GM12801 (cell line): ENCODE data around the gene KAT7.

Experiments used
- TF ChIP-seq, protein P1 (sequence below): IDR thresholded peaks from one replicate; pipeline ENCODE4 v1.5.1; 2011; ENCODE audit warnings: control low read depth; ENCODE audit not compliant: insufficient read length; ENCODE audit errors: extremely low read depth

KAT7 gene

GRCh38 chr17:49839455-49839854 lies 51.0 kb downstream of the KAT7 start:
- TF ChIP-seq, protein P1, sequence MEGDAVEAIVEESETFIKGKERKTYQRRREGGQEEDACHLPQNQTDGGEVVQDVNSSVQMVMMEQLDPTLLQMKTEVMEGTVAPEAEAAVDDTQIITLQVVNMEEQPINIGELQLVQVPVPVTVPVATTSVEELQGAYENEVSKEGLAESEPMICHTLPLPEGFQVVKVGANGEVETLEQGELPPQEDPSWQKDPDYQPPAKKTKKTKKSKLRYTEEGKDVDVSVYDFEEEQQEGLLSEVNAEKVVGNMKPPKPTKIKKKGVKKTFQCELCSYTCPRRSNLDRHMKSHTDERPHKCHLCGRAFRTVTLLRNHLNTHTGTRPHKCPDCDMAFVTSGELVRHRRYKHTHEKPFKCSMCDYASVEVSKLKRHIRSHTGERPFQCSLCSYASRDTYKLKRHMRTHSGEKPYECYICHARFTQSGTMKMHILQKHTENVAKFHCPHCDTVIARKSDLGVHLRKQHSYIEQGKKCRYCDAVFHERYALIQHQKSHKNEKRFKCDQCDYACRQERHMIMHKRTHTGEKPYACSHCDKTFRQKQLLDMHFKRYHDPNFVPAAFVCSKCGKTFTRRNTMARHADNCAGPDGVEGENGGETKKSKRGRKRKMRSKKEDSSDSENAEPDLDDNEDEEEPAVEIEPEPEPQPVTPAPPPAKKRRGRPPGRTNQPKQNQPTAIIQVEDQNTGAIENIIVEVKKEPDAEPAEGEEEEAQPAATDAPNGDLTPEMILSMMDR: no peak

- TF ChIP-seq, protein P1: no peak
Measured at GRCh38 chr17:49841548-49841947, 53.1 kb downstream of the KAT7 start.

DNA sequence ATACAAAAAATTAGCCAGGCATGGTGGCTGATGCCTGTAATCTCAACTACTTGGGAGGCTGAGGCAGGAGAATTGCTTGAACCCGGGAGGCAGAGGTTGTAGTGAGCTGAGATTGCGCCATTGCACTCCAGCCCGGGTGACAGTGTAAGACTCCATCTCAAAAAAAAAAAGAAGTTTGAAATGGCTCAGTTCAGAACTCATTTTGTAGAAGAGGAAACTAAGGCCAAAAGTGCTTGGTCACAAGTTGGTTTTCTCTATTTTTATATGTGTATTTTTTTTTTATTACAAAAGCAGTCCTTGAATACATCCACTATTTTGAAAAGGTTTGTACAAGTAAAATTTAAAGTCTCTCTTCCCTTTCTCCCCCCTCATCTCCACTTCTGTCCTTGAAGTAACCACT lies 53.9 kb downstream of the KAT7 start:
- TF ChIP-seq, protein P1: no peak

- TF ChIP-seq, protein P1: no peak
Measured at GRCh38 chr17:49842846-49843245, 54.4 kb downstream of the KAT7 start.

DNA sequence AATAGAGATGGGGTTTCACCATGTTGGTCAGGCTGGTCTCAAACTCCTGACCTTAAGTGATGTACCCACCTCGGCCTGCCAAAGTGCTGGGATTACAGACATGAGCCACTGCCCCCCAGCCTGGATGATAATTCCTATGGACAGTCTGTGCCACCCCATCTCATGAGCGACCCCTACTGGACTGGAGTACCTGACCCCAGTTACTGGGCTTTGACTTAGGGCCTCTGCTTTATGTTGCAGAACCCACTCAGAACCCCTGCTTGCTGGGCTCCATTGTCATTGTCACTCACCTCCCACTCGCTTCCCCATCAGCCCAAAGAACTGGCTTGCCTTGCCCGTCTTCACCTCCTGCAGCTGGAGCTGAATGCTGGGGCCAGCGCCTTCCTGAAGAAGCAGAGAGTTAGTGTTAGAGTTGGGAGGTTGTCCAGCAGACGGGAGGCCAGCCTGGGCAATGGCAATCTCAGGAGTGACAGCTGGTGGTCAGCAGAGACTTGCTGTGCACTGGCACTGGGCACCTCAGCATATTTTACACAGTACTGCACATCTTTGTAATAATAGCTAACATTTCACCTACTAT lies 55.4 kb downstream of the KAT7 start:
- TF ChIP-seq, protein P1: no peak

DNA sequence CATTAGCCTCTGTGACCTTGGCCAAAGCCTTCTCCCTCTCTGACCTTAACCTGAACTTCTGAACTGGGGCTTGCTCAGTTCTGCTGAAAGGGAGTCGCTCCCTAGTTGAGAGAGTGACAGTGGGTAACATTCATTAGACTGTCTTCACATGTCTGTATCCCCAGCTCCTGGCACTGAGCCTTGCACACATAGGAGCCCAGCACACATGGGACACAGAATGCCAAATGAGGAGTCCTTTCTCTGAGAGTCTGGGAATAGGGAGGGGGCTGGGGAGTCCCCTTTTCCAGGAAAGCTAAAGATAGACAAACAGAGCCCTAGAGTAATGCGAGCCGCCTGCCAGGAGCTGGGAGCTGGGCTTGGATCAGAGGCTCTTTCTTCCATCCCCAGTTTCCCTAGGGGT lies 56.8 kb downstream of the KAT7 start:
- TF ChIP-seq, protein P1: no peak

DNA sequence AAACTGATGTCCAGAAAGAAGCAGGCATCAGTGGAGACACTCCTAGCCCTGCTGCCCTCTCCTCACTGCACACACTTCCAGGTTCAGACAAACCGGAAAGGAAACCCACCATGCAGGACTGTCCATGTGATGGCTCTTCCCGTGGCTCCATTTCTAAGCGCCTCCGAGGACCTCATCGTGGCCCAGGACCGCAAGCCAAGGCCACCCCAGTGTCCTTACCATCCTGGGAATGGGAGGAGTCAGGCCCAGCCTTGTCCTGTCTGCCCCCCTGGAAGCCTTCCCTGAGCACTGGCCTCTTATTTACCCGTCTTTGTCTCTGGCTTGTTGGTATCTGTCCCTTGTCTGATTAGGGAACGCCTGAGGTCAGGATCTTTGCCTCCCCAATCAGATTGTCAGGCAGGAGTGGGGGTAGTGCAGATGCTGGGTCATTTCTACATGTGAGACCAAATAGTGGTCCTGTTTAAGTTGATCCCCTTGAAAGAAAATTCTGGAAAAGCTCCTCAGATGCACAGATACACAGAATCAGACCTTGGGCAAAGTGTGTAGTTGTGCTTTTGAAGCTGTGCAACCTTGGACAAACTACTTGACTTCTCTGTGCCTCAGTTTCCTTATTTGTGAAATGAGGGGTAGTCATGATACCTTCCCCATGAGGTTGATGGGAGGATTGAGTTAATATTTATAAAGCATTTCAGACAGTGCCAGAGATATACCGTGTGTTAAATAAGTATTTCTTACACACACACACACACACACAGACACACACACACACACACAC lies 58.6 kb downstream of the KAT7 start:
- TF ChIP-seq, protein P1: no peak
